Neural progenitor cell (in vitro differentiated cells): ENCODE data around the gene TNXB. TPM values are rescaled to one million over a fixed set of nuclear protein-coding genes. Genes with fewer than 3 reads are reported as not detected.

Experiments
- DNase-seq: peaks from one replicate; pipeline ENCODE4 v3.0.0-alpha.2; 2016; ENCODE audit warnings: low spot score
- H2AFZ ChIP-seq: fragments of 200-600 bp; sonication (generic); replicated peaks from 2 replicates; pipeline ENCODE4 v1.6.1; 2016; ENCODE audit warnings: antibody characterized with exemption
- H3F3A ChIP-seq: fragments of 200-600 bp; sonication (generic); 2 replicates; pipeline ENCODE4 v1.6.1; 2016; ENCODE audit warnings: antibody characterized with exemption, low read depth
- H3K27ac ChIP-seq: fragments of 200-600 bp; sonication (generic); 2 replicates; pipeline ENCODE4 v1.5.1; 2016; ENCODE audit warnings: mild to moderate bottlenecking
- H3K27me3 ChIP-seq: fragments of 200-600 bp; sonication (generic); 2 replicates; pipeline ENCODE4 v1.6.1; 2016; ENCODE audit warnings: mild to moderate bottlenecking, moderate library complexity
- H3K36me3 ChIP-seq: fragments of 200-600 bp; sonication (generic); 2 replicates; pipeline ENCODE4 v1.5.1; 2016
- H3K4me1 ChIP-seq: fragments of 200-600 bp; sonication (generic); 2 replicates; pipeline ENCODE4 v1.6.1; 2016; ENCODE audit warnings: mixed run types
- H3K4me2 ChIP-seq: fragments of 200-600 bp; sonication (generic); 2 replicates; pipeline ENCODE4 v1.6.1; 2016
- H3K4me3 ChIP-seq: fragments of 200-600 bp; sonication (generic); 2 replicates; pipeline ENCODE4 v1.5.1; 2016
- H3K79me2 ChIP-seq: fragments of 200-600 bp; sonication (generic); 2 replicates; pipeline ENCODE4 v1.6.1; 2016; ENCODE audit warnings: low read depth
- H3K9ac ChIP-seq: fragments of 200-600 bp; sonication (generic); 2 replicates; pipeline ENCODE4 v1.6.1; 2016
- H3K9me3 ChIP-seq: fragments of 200-600 bp; sonication (generic); 2 replicates; pipeline ENCODE4 v1.5.1; 2016; ENCODE audit warnings: low read depth
- H4K20me1 ChIP-seq: fragments of 200-600 bp; sonication (generic); 2 replicates; pipeline ENCODE4 v1.6.1; 2016; ENCODE audit warnings: low read depth
- H3K27ac Mint-ChIP-seq: 3 replicates; pipeline ENCODE4 v1.8.0; 2021; ENCODE audit warnings: mixed read lengths
- H3K27me3 Mint-ChIP-seq: 2 replicates; pipeline ENCODE4 v1.8.0; 2022; ENCODE audit warnings: low read depth, mild to moderate bottlenecking, inconsistent platforms, moderate library complexity, mixed read lengths; ENCODE audit not compliant: insufficient read depth
- H3K36me3 Mint-ChIP-seq: 3 replicates; pipeline ENCODE4 v1.8.0; 2021; ENCODE audit warnings: mixed read lengths
- H3K4me1 Mint-ChIP-seq: 3 replicates; pipeline ENCODE4 v1.8.0; 2021; ENCODE audit warnings: mixed read lengths
- H3K4me3 Mint-ChIP-seq: 3 replicates; pipeline ENCODE4 v1.8.0; 2021; ENCODE audit warnings: mild to moderate bottlenecking, moderate library complexity, mixed read lengths
- H3K9me3 Mint-ChIP-seq: 3 replicates; pipeline ENCODE4 v1.8.0; 2020; ENCODE audit warnings: mixed read lengths
- CTCF ChIP-seq: fragments of 200-600 bp; sonication (generic); IDR thresholded peaks from 2 replicates; pipeline ENCODE4 v1.5.1; 2017; ENCODE audit warnings: antibody characterized with exemption, mild to moderate bottlenecking
- EZH2 ChIP-seq: fragments of 200-600 bp; sonication (generic); IDR thresholded peaks from 2 replicates; pipeline ENCODE4 v1.6.1; 2017; ENCODE audit warnings: antibody characterized with exemption, mild to moderate bottlenecking, moderate library complexity
- EZH2phosphoT487 ChIP-seq: fragments of 200-600 bp; sonication (generic); IDR thresholded peaks from 2 replicates; pipeline ENCODE4 v1.6.1; 2017; ENCODE audit warnings: antibody characterized with exemption
- total RNA-seq: library from RNA; depleted of rRNA; stranded (reverse); fragments of >200 nt; gene quantifications from 2 replicates; pipeline ENCODE4 v1.2.3, GENCODE V29; 2015; ENCODE audit warnings: low replicate concordance

The TNXB gene
- total RNA-seq, 1 donor from 2014 or later: 0.71 TPM

- H3K27me3 Mint-ChIP-seq: peaks cover 2% of the 10 kb centered on the region
- no peaks in the 10 kb centered on the region for H3K36me3 ChIP-seq
- no peaks in the 10 kb centered on the region for H4K20me1 ChIP-seq
- H3K4me3 Mint-ChIP-seq: no peak overlapping the region
- no peak overlapping the region for H3K27ac ChIP-seq
- H3K27ac Mint-ChIP-seq: no peak overlapping the region
- H3K4me1 Mint-ChIP-seq: no peaks in the 10 kb centered on the region
- no peaks in the 10 kb centered on the region for H3F3A ChIP-seq
- no peak for DNase-seq
- H3K79me2 ChIP-seq: no peaks in the 10 kb centered on the region
- H3K9ac ChIP-seq: no peak overlapping the region
- no peaks in the 10 kb centered on the region for H3K4me1 ChIP-seq
- no peak overlapping the region for H3K4me2 ChIP-seq
- no peak overlapping the region for H2AFZ ChIP-seq
- no peaks in the 10 kb centered on the region for H3K36me3 Mint-ChIP-seq
- no peak for TF ChIP-seq EZH2phosphoT487
- peak; percentile 13 for TF ChIP-seq CTCF
- TF ChIP-seq EZH2: no peak
- no peaks in the 10 kb centered on the region for H3K27me3 ChIP-seq
- no peaks in the 10 kb centered on the region for H3K9me3 ChIP-seq
- H3K9me3 Mint-ChIP-seq: no peaks in the 10 kb centered on the region
- no peak overlapping the region for H3K4me3 ChIP-seq
These were observed 13.6 kb downstream of the TNXB start for GRCh38 chr6:32095338-32096086.

DNA sequence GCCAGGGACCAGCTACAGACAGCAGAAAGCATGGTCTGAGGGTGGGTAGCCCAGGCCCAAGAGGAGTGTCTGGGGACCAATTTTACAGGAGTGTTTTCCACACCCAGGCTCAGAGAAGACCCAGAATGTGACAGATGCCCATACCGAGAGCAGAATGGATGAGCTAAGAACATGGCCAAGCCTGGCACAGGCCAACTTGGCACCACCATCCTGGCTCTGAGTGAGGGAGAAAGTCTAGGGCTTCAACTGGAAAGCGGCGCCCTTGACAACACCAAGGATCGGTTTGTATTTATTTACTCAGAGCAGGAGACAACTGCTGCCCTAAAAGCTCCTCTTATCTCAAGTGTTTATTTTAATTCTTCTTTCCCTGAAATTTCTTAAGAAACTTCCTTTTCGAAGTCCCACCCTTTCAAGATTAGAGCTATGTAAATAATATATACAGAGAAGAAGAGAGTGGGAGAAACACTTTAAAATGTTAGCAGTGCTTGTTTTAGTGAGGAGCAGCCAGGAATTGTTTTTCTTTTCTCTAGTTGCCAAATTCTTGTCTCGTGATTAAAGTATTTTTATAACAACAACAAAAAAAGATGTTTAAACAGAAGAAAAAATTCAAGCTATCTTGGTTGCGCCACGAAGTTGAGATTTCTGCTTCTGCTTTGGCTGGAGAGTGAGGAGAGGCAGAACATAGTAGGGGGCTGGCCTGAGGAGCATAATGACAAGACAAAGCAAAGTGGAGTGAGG lies 16.2 kb downstream of the TNXB start:
- Mint-ChIP-seq H3K9me3 (no peaks in the 10 kb centered on the region), H3K27ac (peak overlapping the region; percentile 15), H3K4me1 (peaks cover 4% of the 10 kb centered on the region), H3K27me3 (peaks cover 3% of the 10 kb centered on the region), H3K36me3 (no peaks in the 10 kb centered on the region), H3K4me3 (no peak overlapping the region)
- no peaks in the 10 kb centered on the region for H3K27me3 ChIP-seq
- H2AFZ ChIP-seq: no peak overlapping the region
- peaks cover 6% of the 10 kb centered on the region for H3F3A ChIP-seq
- H3K4me1 ChIP-seq: peaks cover 3% of the 10 kb centered on the region
- no peaks in the 10 kb centered on the region for H3K9me3 ChIP-seq
- no peak overlapping the region for H3K4me2 ChIP-seq
- H3K79me2 ChIP-seq: no peaks in the 10 kb centered on the region
- H3K27ac ChIP-seq: no peak overlapping the region
- no peaks in the 10 kb centered on the region for H4K20me1 ChIP-seq
- H3K4me3 ChIP-seq: no peak overlapping the region
- H3K9ac ChIP-seq: no peak overlapping the region
- H3K36me3 ChIP-seq: no peaks in the 10 kb centered on the region
- DNase-seq: no peak
- no peak for TF ChIP-seq CTCF
- no peak for TF ChIP-seq EZH2phosphoT487
- TF ChIP-seq EZH2: no peak

- H3K79me2 ChIP-seq: no peaks in the 10 kb centered on the region
- TF ChIP-seq EZH2 (no peak), EZH2phosphoT487 (no peak), CTCF (no peak)
- Mint-ChIP-seq H3K4me1 (peaks cover 4% of the 10 kb centered on the region), H3K27me3 (peaks cover 7% of the 10 kb centered on the region), H3K4me3 (peak overlapping the region; percentile 59), H3K27ac (peak overlapping the region; percentile 88), H3K36me3 (no peaks in the 10 kb centered on the region), H3K9me3 (no peaks in the 10 kb centered on the region)
- H3K27me3 ChIP-seq: peaks cover 14% of the 10 kb centered on the region
- no peak overlapping the region for H3K4me2 ChIP-seq
- DNase-seq: no peak
- H3K36me3 ChIP-seq: no peaks in the 10 kb centered on the region
- H3K9me3 ChIP-seq: no peaks in the 10 kb centered on the region
- peaks cover 7% of the 10 kb centered on the region for H3F3A ChIP-seq
- H2AFZ ChIP-seq: no peak overlapping the region
- H3K9ac ChIP-seq: no peak overlapping the region
- no peak overlapping the region for H3K27ac ChIP-seq
- no peaks in the 10 kb centered on the region for H4K20me1 ChIP-seq
- no peak overlapping the region for H3K4me3 ChIP-seq
- H3K4me1 ChIP-seq: peaks cover 5% of the 10 kb centered on the region
These were observed 19.9 kb downstream of the TNXB start for GRCh38 chr6:32089082-32089828.
